RWPE2 (cell line): ENCODE data around the gene PHF24.

Experiments used
- ATAC-seq: fragments of 200-7000 bp; cut with Tn5 transposase; 3 replicates; pipeline ENCODE4 v1.9.1; 2021; ENCODE audit warnings: low read depth
- DNase-seq: peaks from one replicate; pipeline ENCODE4 v3.0.0-alpha.2; 2020; ENCODE audit warnings: low spot score
- H3K27ac ChIP-seq: fragments of 450-650 bp; 2 replicates; pipeline ENCODE4 v1.5.1; 2017; ENCODE audit warnings: mild to moderate bottlenecking; ENCODE audit not compliant: poor library complexity, severe bottlenecking
- H3K27me3 ChIP-seq: fragments of 250-450 bp; sonication (Bioruptor Pico); 2 replicates; pipeline ENCODE4 v1.5.1; 2021; ENCODE audit warnings: mild to moderate bottlenecking, moderate library complexity; ENCODE audit not compliant: insufficient read depth, poor library complexity, severe bottlenecking
- H3K36me3 ChIP-seq: fragments of 250-450 bp; sonication (Bioruptor Pico); 2 replicates; pipeline ENCODE4 v1.5.1; 2020; ENCODE audit warnings: low read depth, mild to moderate bottlenecking, moderate library complexity
- H3K4me1 ChIP-seq: fragments of 250-450 bp; sonication (Bioruptor Pico); 2 replicates; pipeline ENCODE4 v1.5.1; 2021; ENCODE audit warnings: mild to moderate bottlenecking, moderate library complexity; ENCODE audit not compliant: insufficient read depth, poor library complexity, severe bottlenecking
- H3K4me3 ChIP-seq: fragments of 250-450 bp; sonication (Bioruptor Pico); 2 replicates; pipeline ENCODE4 v1.5.1; 2021; ENCODE audit warnings: mild to moderate bottlenecking, moderate library complexity; ENCODE audit not compliant: severe bottlenecking
- H3K9me3 ChIP-seq: fragments of 250-450 bp; sonication (Bioruptor Pico); 2 replicates; pipeline ENCODE4 v1.5.1; 2021; ENCODE audit warnings: mild to moderate bottlenecking, moderate library complexity; ENCODE audit not compliant: severe bottlenecking
- CTCF ChIP-seq: fragments of 450-650 bp; IDR thresholded peaks from one replicate; pipeline ENCODE4 v1.5.1; 2017; ENCODE audit warnings: mild to moderate bottlenecking, moderate library complexity; ENCODE audit not compliant: poor library complexity, severe bottlenecking

The PHF24 gene

GRCh38 chr9:34980181-34980761 is 22.2 kb downstream of the PHF24 start:
- H3K36me3 ChIP-seq, result no peaks in the 10 kb centered on the region
- no peaks in the 10 kb centered on the region for H3K9me3 ChIP-seq
- DNase-seq, result no peak
- no peaks in the 10 kb centered on the region for H3K4me1 ChIP-seq
- no peaks in the 10 kb centered on the region for H3K27me3 ChIP-seq
- H3K27ac ChIP-seq, result no peak overlapping the region
- ATAC-seq, result no peak
- no peak overlapping the region for H3K4me3 ChIP-seq
- no peak for TF ChIP-seq CTCF

GRCh38 chr9:34982361-34982760 is 24.3 kb downstream of the PHF24 start:
- H3K4me3 ChIP-seq, result no peak overlapping the region

GRCh38 chr9:34983209-34983608 is 25.1 kb downstream of the PHF24 start:
- no peaks in the 10 kb centered on the region for H3K27me3 ChIP-seq
- H3K4me3 ChIP-seq, result no peak overlapping the region
- ATAC-seq (no peak), DNase-seq (no peak)
- H3K4me1 ChIP-seq, result peaks cover 7% of the 10 kb centered on the region
- TF ChIP-seq CTCF, result no peak
- H3K36me3 ChIP-seq, result no peaks in the 10 kb centered on the region
- no peaks in the 10 kb centered on the region for H3K9me3 ChIP-seq
- H3K27ac ChIP-seq, result no peak overlapping the region

More at GRCh38 chr9:34982361-34982760, 24.3 kb downstream of the PHF24 start:
- ATAC-seq (no peak), DNase-seq (no peak)
- Histone ChIP-seq H3K4me1 (peaks cover 5% of the 10 kb centered on the region), H3K27me3 (no peaks in the 10 kb centered on the region), H3K36me3 (no peaks in the 10 kb centered on the region), H3K9me3 (no peaks in the 10 kb centered on the region), H3K27ac (no peak overlapping the region)
- no peak for TF ChIP-seq CTCF

GRCh38 chr9:34984049-34984448 is 26.0 kb downstream of the PHF24 start:
- Histone ChIP-seq H3K9me3 (no peaks in the 10 kb centered on the region), H3K4me3 (no peak overlapping the region), H3K4me1 (peaks cover 12% of the 10 kb centered on the region), H3K27ac (no peak overlapping the region), H3K27me3 (no peaks in the 10 kb centered on the region), H3K36me3 (no peaks in the 10 kb centered on the region)
- DNase-seq (no peak), ATAC-seq (no peak)
- no peak for TF ChIP-seq CTCF

- no peaks in the 10 kb centered on the region for H3K36me3 ChIP-seq
- H3K9me3 ChIP-seq, result no peaks in the 10 kb centered on the region
- no peak for ATAC-seq
- no peaks in the 10 kb centered on the region for H3K27me3 ChIP-seq
- H3K4me3 ChIP-seq, result no peak overlapping the region
- H3K4me1 ChIP-seq, result peaks cover 12% of the 10 kb centered on the region
- no peak overlapping the region for H3K27ac ChIP-seq
- DNase-seq, result peak; percentile 41
- peak; percentile 81 for TF ChIP-seq CTCF
These were observed 27.3 kb downstream of the PHF24 start for GRCh38 chr9:34985311-34985899.
